GM15510 (cell line): Measurements from ENCODE around the gene TSN.

ENCODE experiments used
- POLR2A ChIP-seq: IDR thresholded peaks from 3 replicates; pipeline ENCODE4 v1.6.1; 2011; ENCODE audit warnings: borderline replicate concordance; ENCODE audit not compliant: insufficient read length; ENCODE audit errors: extremely low read depth

The TSN gene

GRCh38 chr2:121783180-121783579, 27.7 kb downstream of the TSN start:
- TF ChIP-seq POLR2A, result no peak

- no peak for TF ChIP-seq POLR2A
Observed at GRCh38 chr2:121788685-121789084, 33.2 kb downstream of the TSN start.

DNA sequence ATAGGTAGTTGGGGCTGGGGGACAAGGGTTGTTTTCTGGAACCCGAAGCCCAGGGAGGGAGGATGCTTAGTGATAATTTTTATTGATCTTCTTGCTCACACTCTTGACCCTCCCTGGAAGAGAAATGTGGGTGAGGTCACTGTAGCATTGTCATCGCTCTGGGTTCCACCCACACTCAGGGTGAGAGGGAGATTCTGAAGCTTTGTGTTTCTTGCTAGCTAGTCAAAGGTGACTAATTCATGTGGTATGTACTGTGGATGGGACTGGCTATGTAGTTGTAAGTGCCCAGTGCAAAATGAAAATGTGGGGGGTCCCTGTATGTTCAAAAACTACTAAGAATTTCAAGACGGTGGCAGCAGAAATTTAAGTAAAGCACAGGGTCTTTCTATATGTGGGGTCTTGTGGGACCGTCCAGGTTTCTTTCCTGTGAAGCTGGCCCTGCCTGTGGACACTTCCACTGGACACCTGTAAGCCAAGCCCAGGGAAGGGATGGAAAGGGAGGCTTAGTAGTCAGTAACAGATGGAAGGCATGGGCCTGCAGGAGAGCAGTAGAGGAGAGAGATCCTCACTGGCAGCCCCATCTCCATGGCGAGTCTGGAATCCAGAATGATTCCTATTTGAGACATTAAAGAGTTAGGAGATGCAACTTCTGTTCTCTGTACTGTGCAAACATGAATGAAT, 35.0 kb downstream of the TSN start:
- no peak for TF ChIP-seq POLR2A

GRCh38 chr2:121791290-121791689, 35.8 kb downstream of the TSN start:
- TF ChIP-seq POLR2A, result no peak

GRCh38 chr2:121791801-121792221, 36.4 kb downstream of the TSN start:
- TF ChIP-seq POLR2A, result no peak

- TF ChIP-seq POLR2A, result no peak
Observed at GRCh38 chr2:121793816-121794215, 38.4 kb downstream of the TSN start.

GRCh38 chr2:121794233-121794632, 38.8 kb downstream of the TSN start:
- TF ChIP-seq POLR2A, result no peak

- no peak for TF ChIP-seq POLR2A
Observed at GRCh38 chr2:121796239-121796638, 40.8 kb downstream of the TSN start.

GRCh38 chr2:121798617-121799016, 43.2 kb downstream of the TSN start:
- TF ChIP-seq POLR2A, result no peak

- no peak for TF ChIP-seq POLR2A
Observed at GRCh38 chr2:121801916-121802315, 46.5 kb downstream of the TSN start.

DNA sequence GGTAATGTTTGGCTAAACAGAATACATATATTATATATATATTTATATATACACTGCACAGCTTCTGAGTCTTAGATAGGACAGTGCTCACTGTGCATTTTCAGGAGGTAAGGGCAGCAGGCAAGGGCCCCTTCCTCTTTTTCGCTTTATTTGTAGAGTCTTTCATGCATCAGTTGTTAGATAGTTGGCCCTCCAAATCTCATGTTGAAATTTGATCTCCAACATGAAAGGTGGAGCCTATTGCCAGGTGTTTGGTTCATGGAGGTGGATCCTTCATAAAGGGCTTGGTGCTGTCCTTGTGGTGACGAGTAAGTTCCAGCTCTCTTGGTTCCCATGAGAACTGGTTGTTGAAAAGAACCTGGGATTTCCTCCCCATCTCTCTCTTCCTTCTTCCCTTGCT, 48.1 kb downstream of the TSN start:
- TF ChIP-seq POLR2A, result no peak

- TF ChIP-seq POLR2A, result no peak
Observed at GRCh38 chr2:121804340-121804739, 48.9 kb downstream of the TSN start.

GRCh38 chr2:121804997-121805765, 49.7 kb downstream of the TSN start:
- no peak for TF ChIP-seq POLR2A

- no peak for TF ChIP-seq POLR2A
Observed at GRCh38 chr2:121805766-121806143, 50.3 kb downstream of the TSN start.

DNA sequence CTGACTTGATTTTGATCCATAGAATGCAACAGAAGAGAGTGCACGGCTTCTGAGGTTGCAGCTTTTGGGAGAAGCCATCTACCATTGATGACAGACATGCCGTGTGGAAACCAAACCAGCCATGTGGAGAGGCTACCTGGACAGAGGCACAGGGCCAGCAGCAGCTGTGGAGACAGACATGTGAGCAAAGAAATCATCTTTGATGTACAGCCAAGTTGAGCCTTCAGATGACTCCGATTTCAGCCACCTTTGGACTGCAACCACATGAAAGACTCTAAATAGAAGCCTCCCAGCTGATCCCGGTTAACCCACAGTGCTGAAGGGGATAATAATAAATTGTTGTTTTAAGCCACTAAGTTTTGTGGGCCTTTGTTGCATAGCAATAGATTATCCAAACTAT, 54.2 kb downstream of the TSN start:
- TF ChIP-seq POLR2A, result no peak

DNA sequence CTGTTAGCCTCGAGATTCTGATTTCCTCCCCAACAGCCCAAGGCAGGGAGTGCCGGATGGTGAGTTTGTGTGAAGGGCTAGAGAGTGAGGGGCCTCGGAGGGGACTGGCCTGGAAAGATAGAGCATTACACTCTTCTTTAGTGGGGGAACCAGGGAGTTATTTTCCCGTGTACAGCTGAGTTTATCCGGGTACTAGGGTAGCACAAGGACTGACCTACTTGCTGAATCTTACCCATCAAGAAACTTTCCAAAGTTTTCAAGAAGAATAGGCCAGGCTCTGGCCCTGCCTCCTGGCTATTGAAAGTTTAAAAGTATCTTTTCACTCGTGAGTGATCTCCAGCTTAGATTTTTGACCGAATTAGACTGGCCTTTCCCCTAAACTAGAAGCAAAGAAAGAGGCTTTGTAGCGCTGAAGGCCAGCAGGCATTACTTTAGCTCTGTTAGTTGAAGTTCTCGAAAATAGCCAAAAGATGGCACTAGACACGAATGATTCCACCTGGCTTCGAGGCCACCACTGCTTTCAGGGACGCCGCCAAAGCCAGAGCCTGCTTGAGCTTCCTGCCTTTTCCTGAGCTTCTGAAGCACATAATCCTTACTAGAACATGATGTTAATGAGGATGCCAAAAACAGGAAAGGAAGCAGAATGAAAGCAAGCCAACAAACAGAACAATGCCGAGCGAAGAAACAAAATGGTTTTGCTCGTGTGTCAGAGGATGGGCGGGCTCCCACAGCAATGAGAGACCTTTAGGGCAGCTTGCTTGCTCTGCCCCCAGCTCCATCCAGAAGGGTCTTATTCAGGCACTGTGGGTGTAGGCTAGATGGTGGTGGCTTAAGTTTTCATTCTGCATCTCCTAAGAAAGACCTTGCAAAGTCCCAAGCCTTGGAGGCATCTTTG, 55.8 kb downstream of the TSN start:
- no peak for TF ChIP-seq POLR2A

GRCh38 chr2:121815216-121815615, 59.8 kb downstream of the TSN start:
- no peak for TF ChIP-seq POLR2A
